SKM-1 treated with dmso at 0.1 percent for 144 hours (cell line): Measurements from ENCODE around the gene DSN1.
A peak's percentile ranks its signal among the peaks of the same experiment; 100 is the strongest.
"Not testable (repeated sequence)": the region's sequence is repeated elsewhere in the genome, so short reads cannot be mapped to it uniquely, and the experiment has no call there.

Experiments
- DNase-seq: peaks from one replicate; lab custom pipeline; 2025; ENCODE audit not compliant: unreplicated experiment; lab: John Stamatoyannopoulos, UW

DSN1 gene

GRCh38 chr20:36773597-36774390, at the start of gene DSN1:
TSS of gene DSN1 (minus strand) at chr20:36773763. CDS start at chr20:36771458, 2,305 bp downstream.
- DNase-seq: peak; percentile 94

GRCh38 chr20:36823121-36823520, 49.6 kb upstream of the DSN1 start:
- DNase-seq: no peak

- DNase-seq: no peak
Measured at GRCh38 chr20:36821964-36822437, 48.4 kb upstream of the DSN1 start.

GRCh38 chr20:36820928-36821327, 47.4 kb upstream of the DSN1 start:
- no peak for DNase-seq

- no peak for DNase-seq
Measured at GRCh38 chr20:36820073-36820472, 46.5 kb upstream of the DSN1 start.

- DNase-seq: no peak
Measured at GRCh38 chr20:36819659-36820058, 46.1 kb upstream of the DSN1 start.

- no peak for DNase-seq
Measured at GRCh38 chr20:36818861-36819260, 45.3 kb upstream of the DSN1 start.

- no peak for DNase-seq
Measured at GRCh38 chr20:36818185-36818584, 44.6 kb upstream of the DSN1 start.

- no peak for DNase-seq
Measured at GRCh38 chr20:36817496-36817895, 43.9 kb upstream of the DSN1 start.

GRCh38 chr20:36815454-36816091, 42.0 kb upstream of the DSN1 start:
- DNase-seq: no peak

GRCh38 chr20:36812594-36813463, 39.3 kb upstream of the DSN1 start:
- DNase-seq: no peak

GRCh38 chr20:36808317-36809257, 35.0 kb upstream of the DSN1 start:
- peak; percentile 54 for DNase-seq

GRCh38 chr20:36806049-36806448, 32.5 kb upstream of the DSN1 start:
- no peak for DNase-seq

- DNase-seq: no peak
Measured at GRCh38 chr20:36805396-36805795, 31.8 kb upstream of the DSN1 start.

- no peak for DNase-seq
Measured at GRCh38 chr20:36804425-36804824, 30.9 kb upstream of the DSN1 start.

GRCh38 chr20:36802326-36803222, 29.0 kb upstream of the DSN1 start:
- DNase-seq: no peak

GRCh38 chr20:36800410-36800809, 26.8 kb upstream of the DSN1 start:
- no peak for DNase-seq

GRCh38 chr20:36799313-36799712, 25.8 kb upstream of the DSN1 start:
- DNase-seq: not testable (repeated sequence)

- DNase-seq: no peak
Measured at GRCh38 chr20:36796875-36797274, 23.3 kb upstream of the DSN1 start.
